Epithelial cell of proximal tubule (primary cell): Measurements from ENCODE around the gene CXCL3. TPM values are rescaled to one million over a fixed set of nuclear protein-coding genes. Genes with fewer than 3 reads are reported as not detected.
A peak's percentile ranks its signal among the peaks of the same experiment; 100 is the strongest.

Experiments used
- DNase-seq: peaks from one replicate; pipeline ENCODE4 v3.0.0-alpha.2; 2011; ENCODE audit warnings: low read depth
- H3K4me3 ChIP-seq: 2 replicates; pipeline ENCODE4 v1.5.1; 2011; ENCODE audit warnings: low read depth, mild to moderate bottlenecking, low read length
- total RNA-seq: library from RNA; depleted of rRNA; stranded (reverse); fragments of >200 nt; gene quantifications from 2 replicates; pipeline ENCODE4 v1.2.3, GENCODE V29; 2015
- TF ChIP-seq, protein P1 (sequence below): conservative IDR thresholded peaks from 2 replicates; pipeline ENCODE4 v1.5.1; 2012; ENCODE audit warnings: low read depth, mild to moderate bottlenecking, low read length

Gene CXCL3
- total RNA-seq, 1 donor from 2014 or later = 6.6 TPM

DNA sequence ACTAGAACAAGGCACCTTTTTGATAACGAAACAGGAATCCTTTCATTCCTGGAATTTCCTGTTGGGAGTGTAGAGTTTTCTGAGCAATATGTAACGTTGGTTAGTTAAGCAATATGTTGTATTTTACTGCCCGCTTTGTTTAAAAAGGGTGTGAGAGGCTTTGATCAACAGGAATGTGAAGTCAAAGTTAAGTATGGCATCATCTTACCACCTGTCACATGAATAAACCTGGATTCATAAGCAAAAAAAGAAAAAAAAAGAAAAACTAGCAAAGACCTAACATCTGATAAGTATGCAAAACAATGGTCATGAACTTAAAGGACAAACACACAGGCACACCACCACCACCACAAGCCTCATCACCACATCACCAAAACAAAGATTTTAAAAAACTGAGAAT lies 33.0 kb downstream of the CXCL3 start:
- DNase-seq = peak; percentile 56
- TF ChIP-seq, protein P1, sequence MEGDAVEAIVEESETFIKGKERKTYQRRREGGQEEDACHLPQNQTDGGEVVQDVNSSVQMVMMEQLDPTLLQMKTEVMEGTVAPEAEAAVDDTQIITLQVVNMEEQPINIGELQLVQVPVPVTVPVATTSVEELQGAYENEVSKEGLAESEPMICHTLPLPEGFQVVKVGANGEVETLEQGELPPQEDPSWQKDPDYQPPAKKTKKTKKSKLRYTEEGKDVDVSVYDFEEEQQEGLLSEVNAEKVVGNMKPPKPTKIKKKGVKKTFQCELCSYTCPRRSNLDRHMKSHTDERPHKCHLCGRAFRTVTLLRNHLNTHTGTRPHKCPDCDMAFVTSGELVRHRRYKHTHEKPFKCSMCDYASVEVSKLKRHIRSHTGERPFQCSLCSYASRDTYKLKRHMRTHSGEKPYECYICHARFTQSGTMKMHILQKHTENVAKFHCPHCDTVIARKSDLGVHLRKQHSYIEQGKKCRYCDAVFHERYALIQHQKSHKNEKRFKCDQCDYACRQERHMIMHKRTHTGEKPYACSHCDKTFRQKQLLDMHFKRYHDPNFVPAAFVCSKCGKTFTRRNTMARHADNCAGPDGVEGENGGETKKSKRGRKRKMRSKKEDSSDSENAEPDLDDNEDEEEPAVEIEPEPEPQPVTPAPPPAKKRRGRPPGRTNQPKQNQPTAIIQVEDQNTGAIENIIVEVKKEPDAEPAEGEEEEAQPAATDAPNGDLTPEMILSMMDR = no peak
- no peak overlapping the region for H3K4me3 ChIP-seq

DNA sequence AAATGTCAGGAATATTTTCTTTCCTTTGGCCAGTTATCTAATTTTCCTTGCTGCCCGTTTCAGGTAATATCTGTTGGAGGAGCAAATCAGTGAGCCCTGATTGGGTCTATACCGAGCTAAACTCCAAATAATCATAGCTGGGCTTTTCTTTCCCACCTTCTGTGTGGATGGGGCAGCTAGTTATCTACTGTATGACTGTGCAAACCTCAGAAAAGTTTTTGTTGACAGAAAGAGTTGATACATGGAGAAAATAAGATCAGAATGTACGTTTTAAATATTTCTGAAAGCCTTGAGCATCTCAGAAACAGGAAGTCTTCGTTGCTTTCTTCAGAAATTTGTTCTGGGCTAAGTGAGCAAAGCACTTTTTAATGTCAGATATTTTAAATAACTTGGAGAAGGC lies 33.8 kb downstream of the CXCL3 start:
- TF ChIP-seq, protein P1 = no peak
- no peak overlapping the region for H3K4me3 ChIP-seq
- no peak for DNase-seq

DNA sequence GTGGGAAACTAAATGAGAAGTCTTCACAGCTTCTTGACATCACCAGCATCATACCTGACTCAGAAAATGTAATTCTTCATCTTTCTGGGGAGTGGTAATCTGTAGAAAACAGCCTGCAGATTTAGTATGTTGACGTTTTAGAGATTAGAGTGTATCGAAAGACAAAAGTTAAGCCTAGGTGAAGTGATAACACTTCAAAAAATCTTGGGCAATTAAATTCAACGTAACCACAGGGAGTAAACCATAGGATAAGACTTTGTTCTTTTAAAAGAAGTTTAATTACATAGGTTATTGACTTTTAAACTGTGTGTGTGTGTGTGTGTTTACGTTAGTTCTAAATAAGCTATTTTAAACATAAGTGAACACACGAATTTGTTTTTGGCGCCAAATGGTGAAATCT lies 38.2 kb downstream of the CXCL3 start:
- no peak for DNase-seq
- TF ChIP-seq, protein P1 = no peak
- no peak overlapping the region for H3K4me3 ChIP-seq

DNA sequence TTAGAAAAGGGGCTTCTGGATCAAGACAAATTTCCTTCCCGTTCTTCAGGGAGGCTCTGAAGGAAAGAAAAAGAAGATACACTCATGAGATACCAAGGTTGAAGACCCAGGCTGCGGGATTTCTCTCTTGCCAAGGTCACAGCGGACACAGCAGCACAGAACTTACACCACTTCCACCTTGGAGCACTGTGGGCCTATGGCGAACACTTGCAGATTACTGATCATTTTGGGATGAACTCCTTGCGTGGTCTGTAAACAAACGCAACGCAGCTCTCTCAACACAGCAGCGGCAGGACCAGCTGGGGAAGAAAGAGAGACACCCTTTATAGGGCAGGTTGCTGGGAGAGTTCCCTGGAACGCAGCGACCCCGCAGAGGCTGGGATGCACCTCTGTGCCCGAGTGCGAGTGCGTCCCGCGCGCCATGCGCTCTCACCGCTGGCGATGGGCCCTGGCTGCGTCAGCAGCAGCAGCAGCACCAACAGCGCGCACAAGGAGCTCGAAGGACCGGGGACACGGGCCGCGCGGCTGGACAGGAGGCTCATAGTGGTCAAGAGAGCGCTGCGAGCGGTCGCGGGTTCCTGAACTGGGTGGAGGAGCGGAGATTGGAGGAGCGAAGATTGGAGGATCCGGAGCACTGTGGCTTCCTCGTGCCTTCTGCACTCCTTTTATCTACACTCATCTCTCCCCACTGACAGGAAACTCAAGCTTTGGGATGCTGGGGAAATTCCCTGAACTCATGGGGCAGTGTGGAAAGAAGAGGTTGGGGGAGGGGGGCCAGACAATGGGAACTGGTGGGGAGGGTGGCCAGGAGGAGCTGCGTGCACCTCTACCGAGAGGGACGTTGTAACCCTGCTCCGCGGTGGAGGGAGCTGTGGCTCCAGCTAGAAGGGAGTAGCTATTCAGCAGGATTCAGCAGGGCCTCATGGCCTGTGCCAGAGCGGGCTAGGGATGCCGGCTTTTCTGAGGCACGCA lies 40.2 kb downstream of the CXCL3 start, which contains the start of gene CXCL5:
Gene CXCL5, minus strand, starts transcription at position 638 of the 972 bp plus-strand sequence. Its CDS starts 96 bp downstream, at position 542.
- TF ChIP-seq, protein P1 = peak; percentile 39
- no peak for DNase-seq
- H3K4me3 ChIP-seq = peak within 1 kb of the TSS; percentile 59

DNA sequence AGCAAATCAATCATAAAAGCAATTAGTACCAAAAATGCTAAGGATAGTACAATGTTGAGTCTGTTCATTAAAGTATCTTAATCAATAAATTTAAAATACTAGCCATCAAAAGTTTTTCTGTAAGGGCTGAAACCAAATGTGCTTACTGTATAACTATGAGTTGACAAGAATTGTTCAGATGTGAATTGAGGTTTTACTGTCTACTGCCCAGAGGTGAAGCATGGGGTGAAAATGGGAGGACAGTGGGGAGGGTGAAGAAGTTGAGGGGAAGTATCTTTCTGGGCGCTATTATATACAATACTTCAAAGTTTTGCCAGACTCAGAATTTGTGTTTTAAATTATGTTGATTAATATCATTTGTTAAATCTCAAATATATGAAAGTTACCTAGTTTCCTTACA lies 46.4 kb downstream of the CXCL3 start:
- TF ChIP-seq, protein P1 = no peak
- no peak overlapping the region for H3K4me3 ChIP-seq
- DNase-seq = no peak

DNA sequence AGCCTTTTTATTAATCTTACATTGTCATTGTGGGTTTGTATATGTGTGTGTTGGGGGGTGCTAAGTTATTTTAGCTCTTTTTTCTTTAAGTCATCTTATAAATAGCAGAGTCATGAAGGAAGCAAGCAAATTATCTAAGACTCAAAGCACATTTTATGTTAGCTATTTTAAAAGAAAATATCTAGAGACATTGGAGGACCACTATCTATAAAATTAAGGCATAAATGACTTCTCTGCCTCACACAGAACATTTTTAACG lies 46.8 kb downstream of the CXCL3 start:
- no peak for DNase-seq

More for the DNA sequence above, 46.8 kb downstream of the CXCL3 start:
- H3K4me3 ChIP-seq = no peak overlapping the region
- TF ChIP-seq, protein P1 = no peak
